GM19324 (cell line): ENCODE measurements around the gene PCDHGA6.
"Not testable (repeated sequence)": the region's sequence is repeated elsewhere in the genome, so short reads cannot be mapped to it uniquely, and the experiment has no call there.

Experiments
- ATAC-seq: cut with Tn5 transposase; IDR thresholded peaks from one replicate; pipeline ENCODE4 v1.9.1; 2021; ENCODE audit warnings: mild to moderate bottlenecking, moderate library complexity; ENCODE audit not compliant: unreplicated experiment, low FRiP score

The PCDHGA6 gene

GRCh38 chr5:141359790-141360426 lies 13.8 kb upstream of the PCDHGA6 start, which contains the start of gene PCDHGB2:
Gene PCDHGB2 (plus strand): TSS chr5:141359994. CDS start chr5:141360136, 142 bp downstream.
- no peak for ATAC-seq

GRCh38 chr5:141360685-141361084 lies 13.0 kb upstream of the PCDHGA6 start:
- ATAC-seq, result no peak

DNA sequence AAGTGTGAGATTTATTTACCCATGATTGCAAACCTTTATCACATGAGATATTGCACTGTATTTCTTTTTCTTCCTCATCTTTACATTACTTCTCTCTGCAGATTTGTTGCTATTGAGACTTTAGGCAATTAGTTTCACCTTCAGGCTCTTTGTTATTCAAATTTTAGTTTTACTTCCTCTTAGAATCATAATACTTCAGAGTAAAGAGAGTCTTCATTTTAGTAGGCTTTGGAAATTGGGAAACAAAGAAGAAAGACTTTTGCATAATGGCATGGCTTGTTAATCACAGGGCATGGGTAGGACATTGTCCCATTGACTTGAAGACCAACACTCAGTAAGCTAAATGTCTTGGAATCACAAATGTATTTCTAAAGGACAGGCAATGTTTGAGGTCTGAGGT lies 11.0 kb upstream of the PCDHGA6 start:
- ATAC-seq, result no peak

- ATAC-seq, result no peak
These were observed 9.6 kb upstream of the PCDHGA6 start, which contains the start of gene PCDHGA5 for GRCh38 chr5:141363952-141364660. Gene PCDHGA5 (plus strand): TSS chr5:141364162. CDS start chr5:141364331, 169 bp downstream.

GRCh38 chr5:141366016-141366896 lies 7.4 kb upstream of the PCDHGA6 start:
- no peak for ATAC-seq

DNA sequence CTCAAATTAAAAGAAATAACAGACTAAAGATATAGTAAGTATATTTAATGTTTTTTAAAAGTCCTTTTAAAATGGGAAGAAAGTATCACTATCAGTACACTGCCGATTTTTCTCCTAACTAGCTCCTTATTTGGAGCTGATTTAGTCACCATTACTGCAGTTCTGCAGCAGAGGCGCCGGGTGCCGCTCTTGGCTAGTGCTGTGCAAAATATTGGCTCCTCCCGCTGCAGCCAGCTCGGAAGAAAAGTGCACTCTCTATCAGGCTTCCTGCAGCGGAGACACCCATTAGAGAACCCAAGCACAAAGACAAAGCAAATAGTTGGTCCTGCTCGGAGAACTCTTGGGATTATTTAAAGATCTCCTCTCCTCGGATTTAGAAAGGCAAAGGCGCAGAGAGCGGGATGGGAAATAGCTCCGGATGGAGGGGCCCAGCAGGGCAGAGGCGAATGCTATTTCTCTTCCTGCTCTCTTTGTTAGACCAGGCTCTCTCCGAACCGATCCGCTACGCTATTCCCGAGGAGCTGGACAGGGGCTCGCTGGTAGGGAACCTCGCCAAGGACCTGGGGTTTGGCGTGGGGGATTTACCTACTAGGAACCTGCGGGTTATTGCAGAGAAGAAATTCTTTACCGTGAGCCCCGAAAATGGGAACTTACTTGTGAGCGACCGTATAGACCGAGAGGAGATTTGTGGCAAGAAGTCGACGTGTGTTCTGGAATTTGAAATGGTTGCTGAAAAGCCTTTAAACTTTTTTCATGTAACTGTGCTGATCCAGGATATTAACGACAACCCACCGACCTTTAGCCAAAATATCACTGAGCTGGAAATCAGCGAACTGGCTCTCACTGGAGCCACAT lies 3.5 kb upstream of the PCDHGA6 start, which contains the start of gene PCDHGB3:
PCDHGB3 (plus strand) TSS at position 249 of the 855 bp plus-strand sequence; CDS start at position 402, 153 bp downstream.
- ATAC-seq, result no peak

DNA sequence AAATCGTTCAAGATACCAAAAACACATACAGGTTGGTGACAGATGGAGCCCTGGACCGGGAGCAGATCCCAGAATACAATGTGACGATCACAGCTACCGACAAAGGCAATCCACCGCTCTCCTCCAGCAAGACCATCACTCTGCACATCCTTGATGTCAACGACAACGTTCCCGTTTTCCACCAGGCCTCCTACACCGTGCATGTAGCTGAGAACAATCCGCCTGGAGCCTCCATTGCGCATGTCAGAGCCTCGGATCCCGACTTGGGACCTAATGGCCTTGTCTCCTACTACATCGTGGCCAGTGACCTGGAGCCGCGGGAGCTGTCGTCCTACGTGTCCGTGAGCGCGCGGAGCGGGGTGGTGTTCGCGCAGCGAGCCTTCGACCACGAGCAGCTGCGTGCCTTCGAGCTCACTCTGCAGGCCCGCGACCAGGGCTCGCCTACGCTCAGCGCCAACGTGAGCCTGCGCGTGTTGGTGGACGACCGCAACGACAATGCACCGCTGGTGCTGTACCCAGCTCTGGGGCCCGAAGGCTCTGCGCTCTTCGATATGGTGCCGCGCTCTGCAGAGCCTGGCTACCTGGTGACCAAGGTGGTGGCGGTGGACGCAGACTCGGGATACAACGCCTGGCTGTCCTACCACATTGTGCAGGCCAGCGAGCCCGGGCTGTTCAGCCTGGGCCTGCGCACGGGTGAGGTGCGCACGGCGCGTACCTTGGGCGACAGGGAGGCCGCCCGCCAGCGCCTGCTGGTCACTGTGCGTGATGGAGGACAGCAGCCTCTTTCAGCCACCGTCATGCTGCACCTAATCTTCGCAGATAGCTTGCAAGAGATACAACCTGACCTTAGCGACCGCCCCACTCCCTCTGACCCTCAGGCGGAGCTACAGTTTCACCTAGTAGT lies 1.9 kb upstream of the PCDHGA6 start:
- ATAC-seq, result no peak

DNA sequence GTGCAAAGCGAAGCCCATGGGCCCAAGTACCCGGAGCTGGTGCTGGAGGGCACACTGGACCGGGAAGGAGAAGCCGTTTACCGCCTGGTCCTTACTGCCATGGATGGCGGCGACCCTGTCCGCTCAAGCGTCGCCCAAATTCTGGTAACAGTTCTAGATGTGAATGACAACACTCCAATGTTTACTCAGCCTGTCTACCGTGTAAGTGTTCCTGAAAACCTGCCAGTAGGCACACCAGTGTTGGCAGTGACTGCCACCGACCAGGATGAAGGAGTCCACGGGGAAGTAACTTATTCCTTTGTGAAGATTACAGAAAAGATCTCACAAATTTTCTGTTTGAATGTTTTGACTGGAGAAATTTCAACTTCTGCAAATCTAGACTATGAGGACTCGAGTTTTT lies 936 bp downstream of the PCDHGA6 start:
- ATAC-seq, result no peak

GRCh38 chr5:141375444-141376155 lies 1.9 kb downstream of the PCDHGA6 start:
- not testable (repeated sequence) for ATAC-seq

DNA sequence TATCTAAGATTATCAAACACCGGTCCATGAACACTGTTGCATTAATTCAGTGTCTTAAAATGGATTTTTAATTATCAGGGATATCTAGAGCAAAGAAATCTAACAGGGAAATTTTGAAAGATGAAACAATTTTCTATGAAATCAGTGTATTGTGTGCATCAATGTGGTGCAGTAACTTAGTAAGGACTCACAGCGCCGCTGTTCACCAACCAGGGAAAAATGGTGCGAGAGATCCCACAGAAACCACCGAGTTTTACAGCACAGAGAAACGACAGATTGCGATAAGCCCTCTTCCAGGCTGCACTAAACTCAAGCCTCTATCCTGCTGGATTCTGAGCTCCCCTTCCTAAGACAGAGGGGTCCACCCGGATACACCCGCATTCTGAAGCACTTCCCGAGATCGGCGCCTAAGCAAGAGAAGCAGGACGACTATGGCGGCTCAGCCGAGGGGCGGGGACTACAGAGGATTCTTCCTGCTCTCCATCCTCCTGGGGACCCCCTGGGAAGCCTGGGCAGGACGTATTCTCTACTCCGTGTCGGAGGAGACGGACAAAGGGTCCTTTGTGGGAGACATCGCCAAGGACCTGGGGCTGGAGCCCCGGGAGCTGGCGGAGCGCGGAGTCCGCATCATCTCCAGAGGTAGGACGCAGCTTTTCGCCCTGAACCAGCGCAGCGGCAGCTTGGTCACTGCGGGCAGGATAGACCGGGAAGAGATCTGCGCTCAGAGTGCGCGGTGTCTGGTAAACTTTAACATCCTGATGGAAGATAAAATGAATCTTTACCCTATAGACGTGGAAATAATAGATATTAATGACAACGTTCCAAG lies 9.0 kb downstream of the PCDHGA6 start, which contains the start of gene PCDHGA7:
PCDHGA7 (plus strand) TSS at position 274 of the 826 bp plus-strand sequence; CDS start at position 432, 158 bp downstream.
- ATAC-seq, result no peak

DNA sequence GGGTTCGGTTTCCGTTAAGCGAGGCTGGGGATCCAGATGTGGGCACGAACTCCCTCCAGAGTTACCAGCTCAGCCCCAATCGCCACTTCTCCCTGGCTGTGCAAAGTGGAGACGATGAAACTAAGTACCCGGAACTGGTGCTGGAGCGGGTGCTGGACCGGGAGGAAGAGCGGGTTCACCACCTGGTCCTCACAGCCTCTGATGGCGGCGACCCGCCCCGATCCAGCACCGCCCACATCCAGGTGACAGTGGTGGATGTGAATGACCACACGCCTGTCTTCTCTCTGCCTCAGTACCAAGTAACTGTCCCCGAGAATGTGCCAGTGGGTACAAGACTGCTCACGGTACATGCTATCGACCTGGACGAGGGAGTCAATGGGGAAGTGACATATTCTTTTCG lies 9.7 kb downstream of the PCDHGA6 start:
- ATAC-seq, result no peak

GRCh38 chr5:141384471-141385267 lies 11.0 kb downstream of the PCDHGA6 start:
- no peak for ATAC-seq

GRCh38 chr5:141387557-141388311 lies 14.0 kb downstream of the PCDHGA6 start, which contains the start of gene PCDHGB4:
Gene PCDHGB4 (plus strand): TSS chr5:141387698. CDS start chr5:141387885, 187 bp downstream.
- ATAC-seq, result not testable (repeated sequence)

DNA sequence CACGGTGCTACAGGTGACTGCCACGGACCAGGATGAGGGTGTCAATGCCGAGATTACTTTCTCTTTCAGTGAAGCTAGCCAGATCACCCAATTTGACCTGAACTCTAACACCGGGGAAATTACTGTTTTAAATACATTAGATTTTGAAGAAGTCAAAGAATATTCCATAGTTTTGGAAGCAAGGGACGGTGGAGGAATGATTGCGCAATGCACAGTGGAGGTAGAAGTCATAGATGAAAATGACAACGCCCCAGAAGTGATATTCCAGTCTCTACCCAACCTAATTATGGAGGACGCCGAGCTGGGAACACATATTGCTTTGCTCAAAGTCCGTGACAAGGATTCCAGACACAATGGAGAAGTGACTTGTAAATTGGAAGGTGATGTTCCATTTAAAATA lies 15.0 kb downstream of the PCDHGA6 start:
- no peak for ATAC-seq

GRCh38 chr5:141389153-141390042 lies 15.7 kb downstream of the PCDHGA6 start:
- ATAC-seq, result no peak
